ENCODE measurements around the gene UBE2J2. TPM values are rescaled to one million over a fixed set of nuclear protein-coding genes. Genes with fewer than 3 reads are reported as not detected.
"Not testable (repeated sequence)": the region's sequence is repeated elsewhere in the genome, so short reads cannot be mapped to it uniquely, and the experiment has no call there.

Gene UBE2J2
- total RNA-seq, 1 donor from 2014 or later: 68.9 TPM

GRCh38 chr1:1255611-1256010, 18.0 kb downstream of the UBE2J2 start:
- DNase-seq (ENCODE audit: low spot score): no peak

- DNase-seq (ENCODE audit: low spot score): no peak
Observed at GRCh38 chr1:1255078-1255477, 18.6 kb downstream of the UBE2J2 start.

GRCh38 chr1:1254667-1254998, 19.0 kb downstream of the UBE2J2 start:
- DNase-seq (ENCODE audit: low spot score): no peak

- no peak for DNase-seq (ENCODE audit: low spot score)
Observed at GRCh38 chr1:1253972-1254666, 19.5 kb downstream of the UBE2J2 start.

- no peak for DNase-seq (ENCODE audit: low spot score)
Observed at GRCh38 chr1:1253314-1253713, 20.3 kb downstream of the UBE2J2 start.

GRCh38 chr1:1250786-1251284, 22.8 kb downstream of the UBE2J2 start:
- no peak for DNase-seq (ENCODE audit: low spot score)

GRCh38 chr1:1248009-1248913, 25.4 kb downstream of the UBE2J2 start:
- DNase-seq (ENCODE audit: low spot score): not testable (repeated sequence)

GRCh38 chr1:1247341-1247913, 26.2 kb downstream of the UBE2J2 start:
- DNase-seq (ENCODE audit: low spot score): no peak

- no peak for DNase-seq (ENCODE audit: low spot score)
Observed at GRCh38 chr1:1246577-1247340, 26.9 kb downstream of the UBE2J2 start, which contains the start of gene C1QTNF12. Gene C1QTNF12, minus strand, starts transcription at chr1:1246722. Its CDS starts 32 bp downstream, at chr1:1246690.

- no peak for DNase-seq (ENCODE audit: low spot score)
Observed at GRCh38 chr1:1245817-1246576, 27.7 kb downstream of the UBE2J2 start.

GRCh38 chr1:1245178-1245816, 28.4 kb downstream of the UBE2J2 start:
- DNase-seq (ENCODE audit: low spot score): no peak

GRCh38 chr1:1244192-1244811, 29.4 kb downstream of the UBE2J2 start:
- no peak for DNase-seq (ENCODE audit: low spot score)

GRCh38 chr1:1243807-1244191, 29.9 kb downstream of the UBE2J2 start:
- DNase-seq (ENCODE audit: low spot score): no peak

- no peak for DNase-seq (ENCODE audit: low spot score)
Observed at GRCh38 chr1:1243266-1243660, 30.4 kb downstream of the UBE2J2 start.

- DNase-seq (ENCODE audit: low spot score): no peak
Observed at GRCh38 chr1:1242461-1243265, 31.0 kb downstream of the UBE2J2 start.

GRCh38 chr1:1241588-1242219, 31.9 kb downstream of the UBE2J2 start:
- no peak for DNase-seq (ENCODE audit: low spot score)

GRCh38 chr1:1240822-1241587, 32.6 kb downstream of the UBE2J2 start:
- DNase-seq (ENCODE audit: low spot score): no peak

- no peak for DNase-seq (ENCODE audit: low spot score)
Observed at GRCh38 chr1:1240348-1240732, 33.3 kb downstream of the UBE2J2 start.
